ENCODE data around the gene UTF1.
A peak's percentile ranks its signal among the peaks of the same experiment; 100 is the strongest.

The UTF1 gene

DNA sequence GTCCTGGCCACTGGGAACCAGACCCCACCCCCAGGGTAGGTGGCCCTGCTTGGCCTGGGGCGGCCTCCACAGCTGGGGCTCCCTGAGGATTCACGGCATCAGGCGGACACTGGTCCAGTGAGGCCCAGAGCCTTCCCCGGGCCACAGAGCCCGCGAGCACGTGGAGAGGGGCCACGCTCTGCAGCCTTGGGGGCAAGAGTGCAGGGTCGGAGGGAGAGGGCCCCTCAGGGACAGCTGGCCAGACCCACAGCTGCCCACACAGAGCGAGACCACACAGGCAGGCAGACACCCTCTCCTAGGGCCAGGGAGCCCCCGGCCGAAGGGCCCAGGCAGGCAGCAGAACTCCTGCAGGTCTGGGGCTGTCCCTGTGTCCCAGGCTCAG, 18.3 kb downstream of the UTF1 start:
- H3K4me3 Mint-ChIP-seq = no peak overlapping the region
- H3K36me3 Mint-ChIP-seq = no peaks in the 10 kb centered on the region
- H3K27me3 Mint-ChIP-seq = peaks cover 21 to 24% of the 10 kb centered on the region in 2 donors
- H3K9me3 Mint-ChIP-seq = no peaks in the 10 kb centered on the region
- DNase-seq (no peak), ATAC-seq (replicated peaks) (no peak)
- peaks cover 4 to 7% of the 10 kb centered on the region in 2 donors for H3K4me1 Mint-ChIP-seq
- no peak overlapping the region for H3K27ac Mint-ChIP-seq

DNA sequence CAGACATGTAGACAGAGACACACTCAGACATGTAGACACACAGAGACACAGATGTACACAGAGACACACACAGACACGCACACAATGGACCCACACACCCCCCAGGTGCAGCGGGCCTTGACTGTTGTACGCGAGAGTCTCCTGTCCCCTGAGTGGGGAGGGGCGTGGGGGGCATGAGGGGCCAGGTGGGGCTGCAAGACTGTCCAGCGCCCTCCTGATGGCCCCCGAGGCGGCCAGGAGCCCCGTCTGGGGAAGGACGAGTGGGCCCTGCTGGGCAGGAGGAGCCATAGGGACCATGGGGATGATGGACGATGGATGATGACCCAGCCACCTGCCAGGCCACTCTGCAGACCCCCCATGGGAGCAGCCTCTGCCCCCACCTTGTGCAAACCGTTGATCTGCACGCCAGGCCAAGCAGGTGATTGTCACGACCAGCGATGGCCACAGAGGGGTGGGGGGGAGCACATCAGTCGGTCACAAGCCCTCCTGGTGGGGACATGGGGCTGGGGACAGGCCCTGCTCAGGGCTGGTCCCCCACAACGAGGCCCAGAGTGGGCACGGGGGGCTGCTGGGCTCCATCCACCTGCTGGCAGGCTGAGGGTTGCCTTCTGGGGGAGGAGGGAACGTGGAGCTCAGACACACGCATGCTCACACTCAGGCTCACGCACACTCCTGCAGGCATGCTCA, 19.2 kb downstream of the UTF1 start:
- Mint-ChIP-seq H3K9me3 (no peaks in the 10 kb centered on the region), H3K4me3 (no peak overlapping the region), H3K4me1 (peaks cover 4 to 7% of the 10 kb centered on the region in 2 donors), H3K36me3 (no peaks in the 10 kb centered on the region), H3K27ac (no peak overlapping the region), H3K27me3 (peaks cover 21 to 24% of the 10 kb centered on the region in 2 donors)
- DNase-seq (no peak), ATAC-seq (replicated peaks) (peak in 1 of 2 donors; percentile 25)

DNA sequence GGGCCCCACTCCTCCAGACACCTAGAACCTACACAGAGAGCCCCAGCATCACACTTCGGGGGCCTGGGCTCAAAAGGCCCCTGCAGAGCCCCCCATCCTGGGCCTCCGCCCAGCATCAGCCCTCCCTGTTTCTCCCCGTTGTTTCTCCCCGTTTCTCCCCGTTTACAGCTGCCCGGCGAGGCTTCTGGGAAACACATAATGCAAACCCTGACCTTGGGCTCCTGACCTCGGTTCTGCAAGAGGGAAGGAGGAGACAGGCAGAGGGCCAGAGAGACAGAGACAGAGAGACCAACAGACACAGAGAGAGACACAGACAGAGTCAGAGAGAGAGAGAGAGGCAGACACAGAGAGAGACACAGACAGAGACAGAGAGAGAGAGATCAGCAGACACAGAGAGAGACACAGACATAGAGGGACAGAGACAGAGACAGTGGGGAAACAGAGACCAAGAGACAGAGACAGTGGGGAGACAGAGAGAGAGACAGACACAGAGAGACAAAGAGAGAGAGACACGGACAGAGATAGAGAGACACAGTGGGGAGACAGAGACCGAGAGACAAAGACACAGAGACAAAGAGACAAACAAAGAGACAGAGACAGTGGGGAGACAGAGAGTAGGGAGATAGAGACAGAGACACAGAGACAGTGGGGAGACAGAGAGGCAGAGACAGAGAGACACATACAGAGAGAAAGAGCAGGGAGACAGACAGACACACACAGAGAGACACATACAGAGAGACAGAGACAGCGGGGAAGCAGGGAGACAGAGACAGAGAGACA, 20.1 kb downstream of the UTF1 start:
- H3K27me3 Mint-ChIP-seq = peaks cover 21 to 24% of the 10 kb centered on the region in 2 donors
- H3K4me3 Mint-ChIP-seq = no peak overlapping the region
- no peaks in the 10 kb centered on the region for H3K9me3 Mint-ChIP-seq
- ATAC-seq (replicated peaks) (no peak), DNase-seq (no peak)
- peaks cover 6 to 7% of the 10 kb centered on the region in 2 donors for H3K4me1 Mint-ChIP-seq
- H3K36me3 Mint-ChIP-seq = no peaks in the 10 kb centered on the region
- peak overlapping the region; percentile 39 for H3K27ac Mint-ChIP-seq

DNA sequence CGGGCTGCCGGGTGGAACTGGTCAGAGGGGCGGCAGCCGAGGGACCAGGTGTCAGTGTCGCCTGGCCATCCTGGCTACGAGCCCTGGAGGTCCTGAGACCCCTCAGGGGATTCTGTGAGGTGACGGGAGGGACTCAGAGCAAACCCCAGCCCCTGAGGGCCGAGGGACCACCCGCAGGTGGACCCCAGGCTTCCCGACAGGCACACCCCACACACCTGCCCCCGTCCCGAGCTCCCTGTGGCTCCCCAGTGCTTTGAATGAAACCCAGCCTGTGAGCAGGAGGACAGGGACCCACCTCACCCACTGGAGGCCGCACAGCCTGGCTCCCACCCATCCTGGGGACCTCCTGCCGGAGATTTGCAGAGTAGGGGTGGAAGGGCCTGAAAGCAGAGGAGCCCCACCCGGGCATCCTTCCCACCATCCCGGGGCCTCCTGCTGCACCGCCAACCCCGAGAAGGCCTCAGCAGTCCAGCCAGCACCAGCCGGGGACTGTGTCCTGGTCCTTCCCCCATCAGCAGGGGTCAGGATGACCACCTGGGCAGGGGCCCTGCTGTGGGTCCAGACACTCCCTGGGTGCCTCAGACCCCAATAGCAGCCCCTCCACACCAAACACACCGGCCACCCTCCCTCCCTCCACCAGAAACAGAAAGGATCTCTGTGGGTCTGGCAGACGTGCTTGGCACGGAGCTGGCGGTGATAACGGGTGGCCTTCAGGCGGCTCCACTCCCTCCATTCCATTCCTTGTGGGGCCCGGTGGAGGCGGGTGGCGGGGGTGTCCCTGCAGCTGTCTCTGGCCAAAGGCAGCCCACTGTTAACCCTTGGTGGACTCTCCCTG, 21.6 kb downstream of the UTF1 start:
- DNase-seq = no peak
- ATAC-seq (replicated peaks) = no peak
- H3K27me3 Mint-ChIP-seq = peaks cover 21 to 24% of the 10 kb centered on the region in 2 donors
- no peaks in the 10 kb centered on the region for H3K36me3 Mint-ChIP-seq
- no peak overlapping the region for H3K4me3 Mint-ChIP-seq
- no peaks in the 10 kb centered on the region for H3K9me3 Mint-ChIP-seq
- no peak overlapping the region for H3K27ac Mint-ChIP-seq
- peaks cover 6 to 7% of the 10 kb centered on the region in 2 donors for H3K4me1 Mint-ChIP-seq

DNA sequence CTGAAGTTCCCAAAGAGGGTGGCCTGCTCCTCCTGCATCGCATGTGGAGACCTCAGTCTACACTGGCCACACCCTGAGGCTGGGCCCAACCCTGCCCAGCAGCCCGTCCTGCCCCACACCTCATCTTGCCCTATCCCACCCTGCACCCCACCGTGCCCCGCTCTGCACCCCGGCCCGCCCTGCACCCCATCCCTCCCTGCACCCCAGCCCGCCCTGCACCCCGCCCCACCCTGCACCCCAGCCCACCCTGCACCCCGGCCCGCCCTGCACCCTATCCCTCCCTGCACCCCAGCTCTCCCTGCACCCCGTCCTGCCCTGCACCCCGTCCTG, 22.2 kb downstream of the UTF1 start:
- H3K4me3 Mint-ChIP-seq = no peak overlapping the region

DNA sequence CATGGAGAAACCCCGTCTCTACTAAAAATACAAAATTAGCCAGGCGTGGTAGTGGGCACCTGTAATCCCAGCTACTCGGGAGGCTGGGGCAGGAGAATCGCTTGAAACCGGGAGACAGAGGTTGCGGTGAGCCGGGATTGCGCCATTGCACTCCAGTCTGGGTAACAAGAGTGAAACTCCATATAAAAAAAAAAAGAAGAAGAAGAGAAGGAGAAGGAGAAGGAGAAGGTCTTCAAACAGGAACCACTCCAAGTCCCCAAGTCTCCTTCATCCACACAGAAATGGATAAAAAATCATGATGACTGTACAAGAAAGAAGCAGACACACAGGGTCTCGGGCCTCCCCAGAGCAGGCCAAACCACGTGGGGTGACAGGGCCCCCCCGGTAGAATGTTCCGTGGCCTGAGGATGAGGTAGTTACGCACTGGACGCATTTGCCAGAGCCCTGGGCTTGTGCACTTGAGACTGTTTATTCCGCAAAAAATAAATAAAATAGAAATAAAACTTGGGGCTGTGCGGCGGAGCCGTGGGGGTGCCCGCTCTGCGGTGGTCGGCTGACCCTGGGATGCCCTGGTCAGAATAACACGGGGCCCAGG, 23.4 kb downstream of the UTF1 start:
- H3K4me3 Mint-ChIP-seq = no peak overlapping the region
- H3K36me3 Mint-ChIP-seq = no peaks in the 10 kb centered on the region
- peaks cover 16 to 17% of the 10 kb centered on the region in 2 donors for H3K27me3 Mint-ChIP-seq
- peaks cover 13% of the 10 kb centered on the region in 2 donors for H3K4me1 Mint-ChIP-seq
- no peak for ATAC-seq (replicated peaks)
- H3K27ac Mint-ChIP-seq = no peak overlapping the region
- no peak for DNase-seq
- H3K9me3 Mint-ChIP-seq = no peaks in the 10 kb centered on the region

More for the DNA sequence above, 22.2 kb downstream of the UTF1 start:
- Mint-ChIP-seq H3K27me3 (peaks cover 18 to 21% of the 10 kb centered on the region in 2 donors), H3K36me3 (no peaks in the 10 kb centered on the region), H3K4me1 (peaks cover 3 to 4% of the 10 kb centered on the region in 2 donors), H3K9me3 (no peaks in the 10 kb centered on the region), H3K27ac (no peak overlapping the region)
- DNase-seq = no peak
- ATAC-seq (replicated peaks) = no peak

DNA sequence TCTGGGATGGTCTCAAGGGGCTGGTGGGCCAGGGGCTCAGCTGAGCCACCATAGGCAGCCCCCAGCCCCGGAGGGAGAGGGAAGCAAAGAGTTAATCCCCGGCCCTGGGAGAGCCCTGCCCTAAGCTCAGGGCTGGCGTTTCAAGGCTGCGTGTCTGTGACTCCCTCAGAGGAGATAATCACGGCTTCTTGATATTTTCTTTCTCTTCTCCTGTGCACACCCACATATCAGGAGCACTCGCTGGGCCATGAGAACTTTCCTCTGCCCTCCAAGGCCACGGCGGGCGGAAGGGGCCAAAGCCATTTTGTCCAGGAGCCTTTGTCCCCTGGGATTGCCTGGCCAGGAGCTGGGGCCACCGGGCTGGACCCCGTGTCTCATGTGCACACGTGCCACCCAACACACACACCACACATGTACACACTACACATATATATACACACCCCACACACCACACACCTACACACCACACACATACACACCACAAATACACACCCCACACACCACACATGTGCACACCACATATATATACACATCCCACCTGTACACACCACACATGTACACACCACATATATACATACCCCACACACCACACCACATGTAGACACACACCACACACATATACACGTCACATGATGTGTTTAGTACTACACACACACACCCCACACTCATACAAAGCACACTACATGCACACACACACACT, 24.6 kb downstream of the UTF1 start:
- peaks cover 20 to 23% of the 10 kb centered on the region in 2 donors for H3K4me1 Mint-ChIP-seq
- no peak overlapping the region for H3K4me3 Mint-ChIP-seq
- ATAC-seq (replicated peaks) = no peak
- no peaks in the 10 kb centered on the region for H3K36me3 Mint-ChIP-seq
- no peak for DNase-seq
- peaks cover 10 to 16% of the 10 kb centered on the region in 2 donors for H3K27me3 Mint-ChIP-seq
- H3K27ac Mint-ChIP-seq = no peak overlapping the region
- H3K9me3 Mint-ChIP-seq = no peaks in the 10 kb centered on the region

DNA sequence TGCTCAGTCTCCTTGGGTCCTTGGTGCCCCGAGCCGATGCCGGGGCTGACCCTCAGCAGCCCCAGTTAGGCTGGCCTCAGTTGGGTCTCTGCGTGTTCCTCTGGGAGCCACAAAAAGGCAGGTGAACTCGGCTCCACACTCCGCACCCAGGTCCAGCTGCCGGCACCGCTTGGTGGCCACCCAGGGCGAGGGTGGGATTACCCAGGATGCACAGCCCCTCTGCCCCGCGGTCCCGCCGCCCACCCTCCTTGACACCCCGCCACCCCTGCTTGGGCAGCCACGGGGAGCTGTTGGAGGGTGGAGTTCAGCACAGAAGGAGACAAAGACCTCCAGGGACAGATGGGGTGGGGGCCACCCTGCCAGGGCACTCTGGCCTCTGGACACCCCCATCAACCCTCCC, 25.3 kb downstream of the UTF1 start:
- no peaks in the 10 kb centered on the region for H3K9me3 Mint-ChIP-seq
- no peak overlapping the region for H3K27ac Mint-ChIP-seq
- peaks cover 25 to 31% of the 10 kb centered on the region in 2 donors for H3K4me1 Mint-ChIP-seq
- peaks cover 3 to 9% of the 10 kb centered on the region in 2 donors for H3K27me3 Mint-ChIP-seq
- no peaks in the 10 kb centered on the region for H3K36me3 Mint-ChIP-seq
- no peak for DNase-seq
- ATAC-seq (replicated peaks) = no peak
- no peak overlapping the region for H3K4me3 Mint-ChIP-seq

DNA sequence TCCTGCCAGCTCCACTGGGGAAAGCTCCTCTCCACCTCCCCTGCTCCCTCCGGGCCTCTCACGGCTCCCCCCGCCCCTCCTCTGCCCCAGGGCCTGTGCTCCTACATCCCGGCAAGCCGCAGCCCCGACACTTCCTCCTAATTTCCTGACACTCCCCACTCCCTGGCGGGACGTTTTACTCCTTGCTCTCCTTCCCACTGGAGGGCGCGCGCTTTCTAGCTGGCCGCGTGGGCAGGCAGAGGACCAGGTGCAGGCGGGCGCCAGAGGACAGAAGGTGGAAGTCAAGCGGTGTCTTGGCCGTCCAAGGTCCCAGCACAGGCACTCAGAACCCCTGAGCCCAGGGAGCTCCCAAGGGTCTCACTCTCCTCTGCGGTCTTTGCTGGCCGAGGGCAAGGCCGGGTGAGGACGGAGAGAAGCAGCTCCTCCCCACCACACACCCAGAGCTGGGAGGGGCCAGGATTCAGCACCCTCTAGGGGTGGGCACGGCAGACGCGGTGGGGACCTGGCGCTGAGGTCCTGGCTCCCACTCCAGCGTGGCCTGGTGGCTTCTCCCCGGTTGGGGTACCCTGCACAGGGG, 27.6 kb downstream of the UTF1 start:
- ATAC-seq (replicated peaks) (peak; percentile 6), DNase-seq (no peak)
- Mint-ChIP-seq H3K4me1 (peaks cover 34 to 44% of the 10 kb centered on the region in 2 donors), H3K36me3 (no peaks in the 10 kb centered on the region), H3K9me3 (no peaks in the 10 kb centered on the region), H3K27ac (peak overlapping the region; percentile 38), H3K27me3 (no peaks in the 10 kb centered on the region), H3K4me3 (peak overlapping the region; percentile 59 to 67)

DNA sequence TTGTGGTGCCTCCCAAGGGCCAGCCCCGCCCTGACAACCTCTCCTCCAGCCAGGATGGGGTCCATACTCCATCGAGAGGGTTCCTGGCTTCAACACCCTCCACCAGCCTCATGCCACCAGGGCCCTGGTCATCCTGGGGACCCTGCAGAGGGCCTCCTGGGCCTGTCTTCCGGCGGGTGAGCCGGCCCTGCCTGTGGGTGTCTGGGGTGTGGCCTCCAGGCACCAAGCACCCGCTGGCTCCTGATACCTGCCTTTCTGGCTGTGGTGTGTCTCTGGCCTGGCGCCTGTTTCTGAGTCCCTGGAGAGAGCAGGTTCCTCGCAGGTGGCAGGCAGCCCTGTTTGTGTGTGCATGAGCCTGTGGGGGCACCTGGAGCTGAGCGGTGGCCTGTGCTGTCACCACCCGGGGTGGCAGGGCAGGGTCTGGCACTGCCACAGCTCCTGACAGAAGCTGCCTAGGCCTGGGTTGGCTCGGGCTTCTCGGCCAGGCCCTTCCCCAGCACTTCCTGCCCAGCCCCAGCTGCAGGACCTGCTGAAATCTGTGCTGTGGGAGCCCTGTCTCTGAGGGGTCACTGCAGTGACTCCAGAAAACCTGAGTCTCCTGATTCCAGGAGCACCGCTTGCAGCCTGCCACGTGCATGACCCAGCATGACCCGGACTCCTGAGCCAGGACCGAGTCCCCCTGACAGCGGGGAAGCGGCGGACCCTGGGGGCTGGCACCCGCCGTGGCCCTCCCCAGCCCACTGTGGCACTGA, 28.2 kb downstream of the UTF1 start:
- Mint-ChIP-seq H3K4me3 (peak overlapping the region; percentile 59 to 67), H3K4me1 (peaks cover 34 to 49% of the 10 kb centered on the region in 2 donors), H3K27ac (peak overlapping the region; percentile 59), H3K9me3 (no peaks in the 10 kb centered on the region), H3K36me3 (no peaks in the 10 kb centered on the region), H3K27me3 (no peaks in the 10 kb centered on the region)
- DNase-seq = peak; percentile 31
- ATAC-seq (replicated peaks) = peak; percentile 14 to 18

DNA sequence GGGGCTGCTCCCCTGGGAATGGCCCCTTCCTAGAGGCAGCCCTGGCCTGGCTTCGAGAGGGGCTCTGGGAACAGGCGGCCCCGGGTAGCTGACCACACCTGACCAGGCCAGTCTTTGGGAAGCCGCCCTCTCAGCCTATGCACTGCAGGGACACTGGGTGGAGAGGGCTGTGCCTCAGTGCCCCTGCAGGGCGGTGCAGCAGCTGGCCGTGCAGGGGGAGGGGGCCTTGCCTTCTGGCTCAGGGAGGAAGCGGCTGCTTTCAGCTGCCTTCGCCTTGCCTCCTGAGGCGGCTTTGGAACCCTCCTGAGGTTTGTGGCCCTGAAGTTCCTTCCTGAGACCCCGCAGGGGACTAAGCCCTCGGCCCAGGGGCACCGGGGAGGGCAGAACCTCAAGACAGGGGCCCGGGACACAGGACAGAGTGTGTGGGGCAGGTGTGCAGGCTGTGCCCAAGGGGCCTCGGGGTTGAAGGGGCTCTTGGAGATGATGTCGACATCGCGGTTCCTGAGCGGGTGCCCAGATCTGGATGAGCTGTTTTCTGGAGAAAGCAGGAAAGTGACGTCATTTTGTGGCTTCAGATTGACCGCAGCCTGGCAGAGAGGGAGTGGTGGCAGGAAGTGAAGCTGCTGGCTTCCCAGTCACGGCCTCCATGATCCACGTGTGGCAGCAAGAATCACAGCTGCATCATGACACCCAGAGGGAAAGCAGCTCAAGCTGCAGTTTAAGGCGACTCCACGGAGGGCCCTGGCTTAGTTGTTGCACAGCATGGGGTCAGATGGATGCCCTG, 29.0 kb downstream of the UTF1 start:
- peaks cover 36 to 55% of the 10 kb centered on the region in 2 donors for H3K4me1 Mint-ChIP-seq
- DNase-seq = peak; percentile 61
- peak overlapping the region; percentile 75 for H3K27ac Mint-ChIP-seq
- no peaks in the 10 kb centered on the region for H3K27me3 Mint-ChIP-seq
- H3K36me3 Mint-ChIP-seq = peaks cover 3 to 4% of the 10 kb centered on the region in 2 donors
- H3K4me3 Mint-ChIP-seq = peak overlapping the region in 1 of 2 donors; percentile 8
- no peaks in the 10 kb centered on the region for H3K9me3 Mint-ChIP-seq
- ATAC-seq (replicated peaks) = peak; percentile 23 to 24

DNA sequence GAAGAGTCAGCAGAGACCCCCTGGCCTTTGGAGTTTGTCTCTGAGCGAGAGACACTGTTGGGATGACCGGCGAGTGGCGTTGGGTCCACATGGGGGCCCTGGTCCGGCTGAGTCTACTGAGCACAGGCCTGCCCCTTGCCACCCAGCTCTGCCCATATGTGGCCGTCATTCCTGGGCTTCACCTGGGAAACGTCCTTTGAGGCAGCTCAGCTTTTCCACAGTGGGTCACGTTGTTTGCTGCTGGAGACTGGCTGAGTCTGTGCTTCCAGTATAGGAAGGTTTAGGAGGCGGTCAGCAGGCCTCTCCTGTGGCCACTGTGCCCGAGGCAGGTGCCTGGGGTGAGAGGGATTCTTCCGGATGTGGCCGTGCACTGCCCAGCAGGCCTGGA, 29.6 kb downstream of the UTF1 start:
- peaks cover 3 to 4% of the 10 kb centered on the region in 2 donors for H3K36me3 Mint-ChIP-seq
- H3K4me1 Mint-ChIP-seq = peaks cover 40 to 61% of the 10 kb centered on the region in 2 donors

More for the DNA sequence above, 29.6 kb downstream of the UTF1 start:
- no peak for ATAC-seq (replicated peaks)
- peak overlapping the region in 1 of 2 donors; percentile 8 for H3K4me3 Mint-ChIP-seq
- H3K9me3 Mint-ChIP-seq = no peaks in the 10 kb centered on the region
- no peak for DNase-seq
- H3K27me3 Mint-ChIP-seq = no peaks in the 10 kb centered on the region
- H3K27ac Mint-ChIP-seq = no peak overlapping the region
